CD8-positive, alpha-beta memory T cell (primary cell): ENCODE measurements around the gene RPL29. TPM values are rescaled to one million over a fixed set of nuclear protein-coding genes. Genes with fewer than 3 reads are reported as not detected.

ENCODE experiments used
- CTCF ChIA-PET: fragments of 350-600 bp; sonication (Branson Sonifier 250); formaldehyde crosslinking; loops from one replicate; lab custom pipeline; 2021; ENCODE audit warnings: antibody characterized with exemption; lab: Charles Lee
- POLR2A ChIA-PET: fragments of 350-600 bp; sonication (Branson Sonifier 250); formaldehyde crosslinking; loops from one replicate; lab custom pipeline; 2021; ENCODE audit warnings: antibody characterized with exemption; lab: Charles Lee
- DNase-seq, 5 donors: peaks; one replicate each; pipeline versions ENCODE4 v3.0.0 to v3.0.0-alpha.2; 2020 to 2022; ENCODE audit warnings: mixed read lengths in 1 of 5
- H3K27ac ChIP-seq: one replicate; pipeline ENCODE4 v1.7.0; 2013; ENCODE audit warnings: low read depth, mild to moderate bottlenecking, low read length, moderate library complexity
- H3K27me3 ChIP-seq: 2 replicates; pipeline ENCODE4 v1.7.0; 2013; ENCODE audit warnings: low read length, mild to moderate bottlenecking; ENCODE audit not compliant: insufficient read depth, poor library complexity, severe bottlenecking
- H3K36me3 ChIP-seq: 2 replicates; pipeline ENCODE4 v1.7.0; 2013; ENCODE audit warnings: mild to moderate bottlenecking, low read length, moderate library complexity; ENCODE audit not compliant: insufficient read depth
- H3K4me1 ChIP-seq: 2 replicates; pipeline ENCODE4 v1.7.0; 2013; ENCODE audit warnings: mild to moderate bottlenecking, low read length, moderate library complexity; ENCODE audit not compliant: insufficient read depth
- H3K4me3 ChIP-seq: 2 replicates; pipeline ENCODE4 v1.7.0; 2013; ENCODE audit warnings: mild to moderate bottlenecking, low read length
- H3K9me3 ChIP-seq: 2 replicates; pipeline ENCODE4 v1.7.0; 2013; ENCODE audit warnings: mild to moderate bottlenecking, low read length
- H3K27ac Mint-ChIP-seq, 8 donors: one replicate each; pipeline ENCODE4 v1.8.0; 2020 to 2021; ENCODE audit warnings: mixed read lengths in 8 of 8, mild to moderate bottlenecking in 6 of 8, inconsistent platforms in 3 of 8, moderate library complexity in 3 of 8
- H3K27me3 Mint-ChIP-seq, 2 donors: one replicate each; pipeline ENCODE4 v1.8.0; 2020 to 2021; ENCODE audit warnings: mixed read lengths in 2 of 2, mild to moderate bottlenecking in 1 of 2, moderate library complexity in 1 of 2
- H3K36me3 Mint-ChIP-seq, 3 donors: one replicate each; pipeline ENCODE4 v1.8.0; 2020 to 2021; ENCODE audit warnings: mixed read lengths in 3 of 3, inconsistent platforms in 1 of 3, mild to moderate bottlenecking in 1 of 3
- H3K4me1 Mint-ChIP-seq, 3 donors: one replicate each; pipeline ENCODE4 v1.8.0; 2020 to 2021; ENCODE audit warnings: mixed read lengths in 3 of 3, inconsistent platforms in 1 of 3, mild to moderate bottlenecking in 1 of 3
- H3K4me3 Mint-ChIP-seq, 7 donors: one replicate each; pipeline ENCODE4 v1.8.0; 2020 to 2021; ENCODE audit warnings: mixed read lengths in 7 of 7, mild to moderate bottlenecking in 6 of 7, moderate library complexity in 4 of 7, inconsistent platforms in 2 of 7
- H3K9me3 Mint-ChIP-seq, 5 donors: one replicate each; pipeline ENCODE4 v1.8.0; 2020 to 2022; ENCODE audit warnings: mixed read lengths in 5 of 5, mild to moderate bottlenecking in 3 of 5, moderate library complexity in 2 of 5, inconsistent platforms in 1 of 5
- polyA plus RNA-seq: library from polyadenylated mRNA; unstranded; fragments of 300-500 nt; fragmentation: Illumina TruSeq; gene quantifications from one replicate; pipeline ENCODE4 v1.2.3, GENCODE V29; 2021
- total RNA-seq, 2 experiments: library from RNA; stranded (reverse); gene quantifications; one replicate each; pipeline ENCODE4 v1.2.3, GENCODE V29; 2021

RPL29 gene
- total and polyA plus RNA-seq, 3 experiments from 2014 or later, result 1,261 to 1,382 (median 1,367) TPM

GRCh38 chr3:52024765-52025452 lies 29.2 kb upstream of the RPL29 start:
- ChIA-PET CTCF (no interaction called here), POLR2A (no interaction called here)
- Mint-ChIP-seq H3K27ac (no peak overlapping the region), H3K27me3 (peaks cover 0 to 1% of the 10 kb centered on the region in 2 donors), H3K4me3 (peak overlapping the region in 1 of 7 donors; percentile 54), H3K36me3 (no peaks in the 10 kb centered on the region), H3K9me3 (no peaks in the 10 kb centered on the region), H3K4me1 (no peaks in the 10 kb centered on the region)
- Histone ChIP-seq H3K4me1 (no peaks in the 10 kb centered on the region), H3K9me3 (no peaks in the 10 kb centered on the region), H3K4me3 (no peak overlapping the region), H3K27ac (no peak overlapping the region), H3K36me3 (no peaks in the 10 kb centered on the region), H3K27me3 (no peaks in the 10 kb centered on the region)
- no peak for DNase-seq

GRCh38 chr3:52023860-52024764 lies 28.4 kb upstream of the RPL29 start:
- Mint-ChIP-seq H3K4me3 (no peak overlapping the region), H3K36me3 (no peaks in the 10 kb centered on the region), H3K4me1 (no peaks in the 10 kb centered on the region), H3K27me3 (peaks cover 0 to 1% of the 10 kb centered on the region in 2 donors), H3K9me3 (no peaks in the 10 kb centered on the region), H3K27ac (no peak overlapping the region)
- Histone ChIP-seq H3K4me3 (no peak overlapping the region), H3K36me3 (no peaks in the 10 kb centered on the region), H3K27ac (no peak overlapping the region), H3K9me3 (no peaks in the 10 kb centered on the region), H3K27me3 (no peaks in the 10 kb centered on the region), H3K4me1 (no peaks in the 10 kb centered on the region)
- ChIA-PET CTCF (no interaction called here), POLR2A (no interaction called here)
- no peak for DNase-seq

GRCh38 chr3:52023101-52023770 lies 27.5 kb upstream of the RPL29 start:
- Mint-ChIP-seq H3K4me3 (no peak overlapping the region), H3K4me1 (no peaks in the 10 kb centered on the region), H3K27ac (peak overlapping the region in 1 of 8 donors; percentile 64), H3K36me3 (no peaks in the 10 kb centered on the region), H3K9me3 (no peaks in the 10 kb centered on the region), H3K27me3 (peaks cover 0 to 1% of the 10 kb centered on the region in 2 donors)
- Histone ChIP-seq H3K4me1 (no peaks in the 10 kb centered on the region), H3K27me3 (no peaks in the 10 kb centered on the region), H3K9me3 (no peaks in the 10 kb centered on the region), H3K4me3 (no peak overlapping the region), H3K36me3 (no peaks in the 10 kb centered on the region), H3K27ac (no peak overlapping the region)
- ChIA-PET CTCF (interaction anchor here (0.7 kb wide), 1 partner anchor 187 kb away, joined by 3 read pairs; no protein-coding TSS in a partner anchor), POLR2A (no interaction called here)
- DNase-seq, result no peak

GRCh38 chr3:52022323-52023100 lies 26.8 kb upstream of the RPL29 start:
- Histone ChIP-seq H3K27me3 (no peaks in the 10 kb centered on the region), H3K27ac (no peak overlapping the region), H3K4me3 (no peak overlapping the region), H3K9me3 (no peaks in the 10 kb centered on the region), H3K4me1 (no peaks in the 10 kb centered on the region), H3K36me3 (no peaks in the 10 kb centered on the region)
- ChIA-PET POLR2A (no interaction called here), CTCF (interaction anchor here (0.7 kb wide), 1 partner anchor 188 kb away, joined by 3 read pairs; no protein-coding TSS in a partner anchor)
- Mint-ChIP-seq H3K27me3 (peaks cover 0 to 1% of the 10 kb centered on the region in 2 donors), H3K4me1 (no peaks in the 10 kb centered on the region), H3K27ac (peak overlapping the region in 1 of 8 donors; percentile 32), H3K4me3 (no peak overlapping the region), H3K9me3 (no peaks in the 10 kb centered on the region), H3K36me3 (no peaks in the 10 kb centered on the region)
- no peak for DNase-seq

GRCh38 chr3:52021489-52022268 lies 26.0 kb upstream of the RPL29 start:
- Mint-ChIP-seq H3K36me3 (no peaks in the 10 kb centered on the region), H3K27ac (peak overlapping the region in 4 of 8 donors; percentile 12 to 52 (median 24)), H3K4me1 (no peaks in the 10 kb centered on the region), H3K27me3 (peaks cover 0 to 1% of the 10 kb centered on the region in 2 donors), H3K4me3 (no peak overlapping the region), H3K9me3 (no peaks in the 10 kb centered on the region)
- H3K9me3 ChIP-seq, result no peaks in the 10 kb centered on the region
- no peaks in the 10 kb centered on the region for H3K36me3 ChIP-seq
- POLR2A ChIA-PET, result no interaction called here
- H3K27me3 ChIP-seq, result no peaks in the 10 kb centered on the region
- no peaks in the 10 kb centered on the region for H3K4me1 ChIP-seq
- CTCF ChIA-PET, result no interaction called here
- H3K4me3 ChIP-seq, result no peak overlapping the region
- no peak for DNase-seq
- no peak overlapping the region for H3K27ac ChIP-seq

- H3K9me3 Mint-ChIP-seq, result no peaks in the 10 kb centered on the region
- ChIA-PET POLR2A (no interaction called here), CTCF (no interaction called here)
- no peaks in the 10 kb centered on the region for H3K4me1 Mint-ChIP-seq
- DNase-seq, result no peak
- no peaks in the 10 kb centered on the region for H3K36me3 ChIP-seq
- no peaks in the 10 kb centered on the region for H3K4me1 ChIP-seq
- H3K27ac ChIP-seq, result no peak overlapping the region
- H3K4me3 Mint-ChIP-seq, result no peak overlapping the region
- peaks cover 0 to 1% of the 10 kb centered on the region in 2 donors for H3K27me3 Mint-ChIP-seq
- peak overlapping the region in 2 of 8 donors; percentile 23 to 30 for H3K27ac Mint-ChIP-seq
- no peaks in the 10 kb centered on the region for H3K36me3 Mint-ChIP-seq
- no peak overlapping the region for H3K4me3 ChIP-seq
- H3K9me3 ChIP-seq, result no peaks in the 10 kb centered on the region
- H3K27me3 ChIP-seq, result no peaks in the 10 kb centered on the region
Measured at GRCh38 chr3:52020796-52021195, 25.1 kb upstream of the RPL29 start.

GRCh38 chr3:52019352-52020080 lies 23.8 kb upstream of the RPL29 start:
- Histone ChIP-seq H3K9me3 (no peaks in the 10 kb centered on the region), H3K27ac (no peak overlapping the region), H3K4me1 (no peaks in the 10 kb centered on the region), H3K27me3 (no peaks in the 10 kb centered on the region), H3K4me3 (no peak overlapping the region), H3K36me3 (no peaks in the 10 kb centered on the region)
- peaks cover 0 to 1% of the 10 kb centered on the region in 2 donors for H3K27me3 Mint-ChIP-seq
- no peak overlapping the region for H3K27ac Mint-ChIP-seq
- H3K4me3 Mint-ChIP-seq, result no peak overlapping the region
- no peaks in the 10 kb centered on the region for H3K9me3 Mint-ChIP-seq
- no peaks in the 10 kb centered on the region for H3K4me1 Mint-ChIP-seq
- DNase-seq, result no peak
- H3K36me3 Mint-ChIP-seq, result no peaks in the 10 kb centered on the region
- ChIA-PET CTCF (no interaction called here), POLR2A (no interaction called here)
